ENCODE measurements around the gene SMARCAL1. TPM values are rescaled to one million over a fixed set of nuclear protein-coding genes. Genes with fewer than 3 reads are reported as not detected.

SMARCAL1 gene
- total and polyA plus RNA-seq, 2 experiments from 2014 or later: 10.3 to 17.2 TPM

DNA sequence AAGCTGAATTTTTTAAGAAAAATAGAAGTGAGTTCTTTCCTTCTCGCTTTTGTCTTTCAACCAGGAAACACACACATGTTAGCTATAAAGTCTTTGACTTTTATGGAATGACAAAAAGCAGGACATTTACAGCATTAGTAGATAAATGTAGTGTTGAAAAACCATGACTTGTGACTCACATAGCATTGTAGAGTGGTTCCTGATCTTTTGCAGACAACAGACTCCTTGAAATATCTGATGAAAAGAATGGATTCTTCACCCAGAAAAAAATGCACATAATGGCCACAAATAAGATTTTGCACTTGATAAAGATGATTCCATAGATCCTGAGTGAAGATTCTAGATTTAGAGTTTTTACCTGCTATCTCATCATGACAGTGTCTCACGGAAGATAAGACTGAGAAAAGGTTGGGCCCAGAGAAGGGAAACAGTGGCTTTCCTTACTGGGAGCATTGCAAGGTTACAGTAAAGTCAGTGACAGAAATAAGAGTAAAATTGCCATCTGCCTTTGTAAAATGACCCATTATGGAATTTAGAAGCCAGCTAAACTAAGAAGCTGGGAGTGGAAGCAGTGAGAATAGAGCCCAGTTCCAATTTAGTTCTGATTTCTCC, 14.0 kb downstream of the SMARCAL1 start:
- H3K4me1 ChIP-seq (ENCODE audit: insufficient read depth): no peaks in the 10 kb centered on the region
- Mint-ChIP-seq H3K4me1 (no peaks in the 10 kb centered on the region), H3K27ac (no peak overlapping the region), H3K9me3 (peaks cover 19% of the 10 kb centered on the region), H3K36me3 (ENCODE audit: low read depth) (peaks cover 64% of the 10 kb centered on the region), H3K4me3 (no peak overlapping the region), H3K27me3 (ENCODE audit: insufficient read depth, low read depth, poor library complexity) (no peaks in the 10 kb centered on the region)
- H3K36me3 ChIP-seq (ENCODE audit: insufficient read depth): peaks cover 16% of the 10 kb centered on the region
- no peak overlapping the region for H3K27ac ChIP-seq (ENCODE audit: low read depth)
- no peaks in the 10 kb centered on the region for H3F3A ChIP-seq (replicated peaks; ENCODE audit: low read depth)
- H3K79me2 ChIP-seq (replicated peaks; ENCODE audit: insufficient read depth): no peaks in the 10 kb centered on the region
- H3K4me3 ChIP-seq: no peak overlapping the region
- H3K9me2 ChIP-seq (ENCODE audit: insufficient read depth): no peaks in the 10 kb centered on the region
- H2AFZ ChIP-seq: no peak overlapping the region
- no peak overlapping the region for H3K4me2 ChIP-seq
- ATAC-seq: no peak
- H3K27me3 ChIP-seq (ENCODE audit: insufficient read depth): no peaks in the 10 kb centered on the region
- H4K20me1 ChIP-seq (replicated peaks; ENCODE audit: insufficient read depth): no peaks in the 10 kb centered on the region
- no peak for DNase-seq (ENCODE audit: low spot score)
- no peak for TF ChIP-seq EZH2phosphoT487 (IDR thresholded peaks at IDR 0.05; ENCODE audit: unreplicated experiment)
- no peak for TF ChIP-seq ZNF331 (CRISPR knock-in tag; IDR thresholded peaks at IDR 0.05; ENCODE audit: low read depth)
- TF ChIP-seq, protein P1, sequence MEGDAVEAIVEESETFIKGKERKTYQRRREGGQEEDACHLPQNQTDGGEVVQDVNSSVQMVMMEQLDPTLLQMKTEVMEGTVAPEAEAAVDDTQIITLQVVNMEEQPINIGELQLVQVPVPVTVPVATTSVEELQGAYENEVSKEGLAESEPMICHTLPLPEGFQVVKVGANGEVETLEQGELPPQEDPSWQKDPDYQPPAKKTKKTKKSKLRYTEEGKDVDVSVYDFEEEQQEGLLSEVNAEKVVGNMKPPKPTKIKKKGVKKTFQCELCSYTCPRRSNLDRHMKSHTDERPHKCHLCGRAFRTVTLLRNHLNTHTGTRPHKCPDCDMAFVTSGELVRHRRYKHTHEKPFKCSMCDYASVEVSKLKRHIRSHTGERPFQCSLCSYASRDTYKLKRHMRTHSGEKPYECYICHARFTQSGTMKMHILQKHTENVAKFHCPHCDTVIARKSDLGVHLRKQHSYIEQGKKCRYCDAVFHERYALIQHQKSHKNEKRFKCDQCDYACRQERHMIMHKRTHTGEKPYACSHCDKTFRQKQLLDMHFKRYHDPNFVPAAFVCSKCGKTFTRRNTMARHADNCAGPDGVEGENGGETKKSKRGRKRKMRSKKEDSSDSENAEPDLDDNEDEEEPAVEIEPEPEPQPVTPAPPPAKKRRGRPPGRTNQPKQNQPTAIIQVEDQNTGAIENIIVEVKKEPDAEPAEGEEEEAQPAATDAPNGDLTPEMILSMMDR (conservative IDR thresholded peaks at IDR 0.05; ENCODE audit: low read depth in 2 of 2): no peak
- TF ChIP-seq STAT1 (IDR thresholded peaks at IDR 0.05; ENCODE audit: unreplicated experiment): no peak
- TF ChIP-seq, protein P2, sequence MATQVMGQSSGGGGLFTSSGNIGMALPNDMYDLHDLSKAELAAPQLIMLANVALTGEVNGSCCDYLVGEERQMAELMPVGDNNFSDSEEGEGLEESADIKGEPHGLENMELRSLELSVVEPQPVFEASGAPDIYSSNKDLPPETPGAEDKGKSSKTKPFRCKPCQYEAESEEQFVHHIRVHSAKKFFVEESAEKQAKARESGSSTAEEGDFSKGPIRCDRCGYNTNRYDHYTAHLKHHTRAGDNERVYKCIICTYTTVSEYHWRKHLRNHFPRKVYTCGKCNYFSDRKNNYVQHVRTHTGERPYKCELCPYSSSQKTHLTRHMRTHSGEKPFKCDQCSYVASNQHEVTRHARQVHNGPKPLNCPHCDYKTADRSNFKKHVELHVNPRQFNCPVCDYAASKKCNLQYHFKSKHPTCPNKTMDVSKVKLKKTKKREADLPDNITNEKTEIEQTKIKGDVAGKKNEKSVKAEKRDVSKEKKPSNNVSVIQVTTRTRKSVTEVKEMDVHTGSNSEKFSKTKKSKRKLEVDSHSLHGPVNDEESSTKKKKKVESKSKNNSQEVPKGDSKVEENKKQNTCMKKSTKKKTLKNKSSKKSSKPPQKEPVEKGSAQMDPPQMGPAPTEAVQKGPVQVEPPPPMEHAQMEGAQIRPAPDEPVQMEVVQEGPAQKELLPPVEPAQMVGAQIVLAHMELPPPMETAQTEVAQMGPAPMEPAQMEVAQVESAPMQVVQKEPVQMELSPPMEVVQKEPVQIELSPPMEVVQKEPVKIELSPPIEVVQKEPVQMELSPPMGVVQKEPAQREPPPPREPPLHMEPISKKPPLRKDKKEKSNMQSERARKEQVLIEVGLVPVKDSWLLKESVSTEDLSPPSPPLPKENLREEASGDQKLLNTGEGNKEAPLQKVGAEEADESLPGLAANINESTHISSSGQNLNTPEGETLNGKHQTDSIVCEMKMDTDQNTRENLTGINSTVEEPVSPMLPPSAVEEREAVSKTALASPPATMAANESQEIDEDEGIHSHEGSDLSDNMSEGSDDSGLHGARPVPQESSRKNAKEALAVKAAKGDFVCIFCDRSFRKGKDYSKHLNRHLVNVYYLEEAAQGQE (IDR thresholded peaks at IDR 0.05; ENCODE audit: unreplicated experiment): no peak
- TF ChIP-seq CREB1 (CRISPR knock-in tag; IDR thresholded peaks at IDR 0.05; ENCODE audit: low read depth): no peak
- TF ChIP-seq NANOG (IDR thresholded peaks at IDR 0.05; ENCODE audit: borderline replicate concordance): no peak
- TF ChIP-seq ZNF114 (CRISPR knock-in tag; IDR thresholded peaks at IDR 0.05): no peak
- TF ChIP-seq, protein P3, sequence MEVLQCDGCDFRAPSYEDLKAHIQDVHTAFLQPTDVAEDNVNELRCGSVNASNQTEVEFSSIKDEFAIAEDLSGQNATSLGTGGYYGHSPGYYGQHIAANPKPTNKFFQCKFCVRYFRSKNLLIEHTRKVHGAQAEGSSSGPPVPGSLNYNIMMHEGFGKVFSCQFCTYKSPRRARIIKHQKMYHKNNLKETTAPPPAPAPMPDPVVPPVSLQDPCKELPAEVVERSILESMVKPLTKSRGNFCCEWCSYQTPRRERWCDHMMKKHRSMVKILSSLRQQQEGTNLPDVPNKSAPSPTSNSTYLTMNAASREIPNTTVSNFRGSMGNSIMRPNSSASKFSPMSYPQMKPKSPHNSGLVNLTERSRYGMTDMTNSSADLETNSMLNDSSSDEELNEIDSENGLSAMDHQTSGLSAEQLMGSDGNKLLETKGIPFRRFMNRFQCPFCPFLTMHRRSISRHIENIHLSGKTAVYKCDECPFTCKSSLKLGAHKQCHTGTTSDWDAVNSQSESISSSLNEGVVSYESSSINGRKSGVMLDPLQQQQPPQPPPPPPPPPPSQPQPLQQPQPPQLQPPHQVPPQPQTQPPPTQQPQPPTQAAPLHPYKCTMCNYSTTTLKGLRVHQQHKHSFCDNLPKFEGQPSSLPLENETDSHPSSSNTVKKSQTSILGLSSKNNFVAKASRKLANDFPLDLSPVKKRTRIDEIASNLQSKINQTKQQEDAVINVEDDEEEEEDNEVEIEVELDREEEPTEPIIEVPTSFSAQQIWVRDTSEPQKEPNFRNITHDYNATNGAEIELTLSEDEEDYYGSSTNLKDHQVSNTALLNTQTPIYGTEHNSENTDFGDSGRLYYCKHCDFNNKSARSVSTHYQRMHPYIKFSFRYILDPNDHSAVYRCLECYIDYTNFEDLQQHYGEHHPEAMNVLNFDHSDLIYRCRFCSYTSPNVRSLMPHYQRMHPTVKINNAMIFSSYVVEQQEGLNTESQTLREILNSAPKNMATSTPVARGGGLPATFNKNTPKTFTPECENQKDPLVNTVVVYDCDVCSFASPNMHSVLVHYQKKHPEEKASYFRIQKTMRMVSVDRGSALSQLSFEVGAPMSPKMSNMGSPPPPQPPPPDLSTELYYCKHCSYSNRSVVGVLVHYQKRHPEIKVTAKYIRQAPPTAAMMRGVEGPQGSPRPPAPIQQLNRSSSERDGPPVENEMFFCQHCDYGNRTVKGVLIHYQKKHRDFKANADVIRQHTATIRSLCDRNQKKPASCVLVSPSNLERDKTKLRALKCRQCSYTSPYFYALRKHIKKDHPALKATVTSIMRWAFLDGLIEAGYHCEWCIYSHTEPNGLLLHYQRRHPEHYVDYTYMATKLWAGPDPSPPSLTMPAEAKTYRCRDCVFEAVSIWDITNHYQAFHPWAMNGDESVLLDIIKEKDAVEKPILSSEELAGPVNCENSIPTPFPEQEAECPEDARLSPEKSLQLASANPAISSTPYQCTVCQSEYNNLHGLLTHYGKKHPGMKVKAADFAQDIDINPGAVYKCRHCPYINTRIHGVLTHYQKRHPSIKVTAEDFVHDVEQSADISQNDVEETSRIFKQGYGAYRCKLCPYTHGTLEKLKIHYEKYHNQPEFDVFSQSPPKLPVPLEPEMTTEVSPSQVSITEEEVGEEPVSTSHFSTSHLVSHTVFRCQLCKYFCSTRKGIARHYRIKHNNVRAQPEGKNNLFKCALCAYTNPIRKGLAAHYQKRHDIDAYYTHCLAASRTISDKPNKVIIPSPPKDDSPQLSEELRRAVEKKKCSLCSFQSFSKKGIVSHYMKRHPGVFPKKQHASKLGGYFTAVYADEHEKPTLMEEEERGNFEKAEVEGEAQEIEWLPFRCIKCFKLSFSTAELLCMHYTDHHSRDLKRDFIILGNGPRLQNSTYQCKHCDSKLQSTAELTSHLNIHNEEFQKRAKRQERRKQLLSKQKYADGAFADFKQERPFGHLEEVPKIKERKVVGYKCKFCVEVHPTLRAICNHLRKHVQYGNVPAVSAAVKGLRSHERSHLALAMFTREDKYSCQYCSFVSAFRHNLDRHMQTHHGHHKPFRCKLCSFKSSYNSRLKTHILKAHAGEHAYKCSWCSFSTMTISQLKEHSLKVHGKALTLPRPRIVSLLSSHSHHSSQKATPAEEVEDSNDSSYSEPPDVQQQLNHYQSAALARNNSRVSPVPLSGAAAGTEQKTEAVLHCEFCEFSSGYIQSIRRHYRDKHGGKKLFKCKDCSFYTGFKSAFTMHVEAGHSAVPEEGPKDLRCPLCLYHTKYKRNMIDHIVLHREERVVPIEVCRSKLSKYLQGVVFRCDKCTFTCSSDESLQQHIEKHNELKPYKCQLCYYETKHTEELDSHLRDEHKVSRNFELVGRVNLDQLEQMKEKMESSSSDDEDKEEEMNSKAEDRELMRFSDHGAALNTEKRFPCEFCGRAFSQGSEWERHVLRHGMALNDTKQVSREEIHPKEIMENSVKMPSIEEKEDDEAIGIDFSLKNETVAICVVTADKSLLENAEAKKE (CRISPR knock-in tag; IDR thresholded peaks at IDR 0.05): no peak
- TF ChIP-seq JUNB (IDR thresholded peaks at IDR 0.05; ENCODE audit: unreplicated experiment): no peak
- TF ChIP-seq, protein P4, sequence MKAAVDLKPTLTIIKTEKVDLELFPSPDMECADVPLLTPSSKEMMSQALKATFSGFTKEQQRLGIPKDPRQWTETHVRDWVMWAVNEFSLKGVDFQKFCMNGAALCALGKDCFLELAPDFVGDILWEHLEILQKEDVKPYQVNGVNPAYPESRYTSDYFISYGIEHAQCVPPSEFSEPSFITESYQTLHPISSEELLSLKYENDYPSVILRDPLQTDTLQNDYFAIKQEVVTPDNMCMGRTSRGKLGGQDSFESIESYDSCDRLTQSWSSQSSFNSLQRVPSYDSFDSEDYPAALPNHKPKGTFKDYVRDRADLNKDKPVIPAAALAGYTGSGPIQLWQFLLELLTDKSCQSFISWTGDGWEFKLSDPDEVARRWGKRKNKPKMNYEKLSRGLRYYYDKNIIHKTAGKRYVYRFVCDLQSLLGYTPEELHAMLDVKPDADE (IDR thresholded peaks at IDR 0.05): no peak
- no peak for TF ChIP-seq POLR2AphosphoS5 (IDR thresholded peaks at IDR 0.05; ENCODE audit: low read depth)
- no peak for TF ChIP-seq EZH2 (IDR thresholded peaks at IDR 0.05; ENCODE audit: low read depth, unreplicated experiment)

Measured in GM23338 (cell line).